ENCODE data around the gene ZCCHC7. TPM values are rescaled to one million over a fixed set of nuclear protein-coding genes. Genes with fewer than 3 reads are reported as not detected.
"Not testable (repeated sequence)": the region's sequence is repeated elsewhere in the genome, so short reads cannot be mapped to it uniquely, and the experiment has no call there.

Gene ZCCHC7
- total RNA-seq, 2 donors from 2014 or later, result 16.1 to 19.1 TPM

DNA sequence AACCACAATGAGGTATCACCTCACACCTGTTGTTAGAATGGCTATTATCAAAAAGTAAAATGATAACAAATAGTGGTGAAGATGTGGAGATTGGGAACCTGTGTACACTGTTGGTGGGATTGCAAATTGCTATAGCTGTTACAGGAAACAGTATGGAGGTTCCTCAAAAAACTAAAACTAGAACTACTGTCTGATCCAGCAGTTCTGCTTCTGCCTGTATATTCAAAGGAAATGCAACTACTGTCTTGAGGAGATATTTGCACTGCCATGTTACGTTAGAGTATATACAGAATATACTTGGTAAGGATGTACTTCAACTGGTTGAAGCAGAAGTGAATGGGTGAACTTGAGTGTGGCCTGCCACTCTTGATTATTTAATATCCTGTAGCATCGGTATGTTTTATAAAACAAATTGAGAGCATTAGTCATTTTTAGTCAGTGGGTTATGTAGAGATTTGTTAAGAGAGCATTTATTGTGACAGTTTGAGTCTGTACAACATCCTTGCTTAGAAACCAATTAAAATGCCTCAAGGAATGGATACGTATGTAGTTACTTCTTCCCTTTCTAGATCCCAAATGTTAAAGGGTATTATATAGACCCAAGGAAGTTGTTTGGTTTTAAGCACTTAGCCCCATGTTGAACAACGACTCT lies 37.5 kb downstream of the ZCCHC7 start:
- intact Hi-C loops (cut with DNase I, micrococcal nuclease), result no loop called here
- DNase-seq, result no peak
- no peak for ATAC-seq

DNA sequence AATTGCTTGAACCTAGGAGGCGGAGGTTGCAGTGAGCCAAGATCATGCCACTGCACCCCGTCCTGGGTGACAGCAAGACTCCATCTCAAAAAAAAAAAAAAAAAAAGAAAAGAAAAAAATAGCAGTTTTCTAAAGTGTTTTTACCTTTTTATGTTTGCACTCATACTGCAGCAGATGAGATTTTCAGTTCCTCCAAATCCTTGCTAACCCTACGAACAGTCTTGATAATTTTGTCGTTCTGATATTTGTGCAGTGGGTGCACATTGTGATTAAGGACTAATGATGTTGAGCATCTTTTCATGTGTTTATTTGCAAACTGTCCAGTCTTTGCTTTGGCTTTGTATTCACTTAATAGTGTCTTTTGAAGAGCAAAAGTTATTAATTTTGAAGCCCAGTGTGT lies 42.9 kb downstream of the ZCCHC7 start:
- ATAC-seq, result no peak
- intact Hi-C loops (cut with DNase I, micrococcal nuclease), result no loop called here
- DNase-seq, result no peak

DNA sequence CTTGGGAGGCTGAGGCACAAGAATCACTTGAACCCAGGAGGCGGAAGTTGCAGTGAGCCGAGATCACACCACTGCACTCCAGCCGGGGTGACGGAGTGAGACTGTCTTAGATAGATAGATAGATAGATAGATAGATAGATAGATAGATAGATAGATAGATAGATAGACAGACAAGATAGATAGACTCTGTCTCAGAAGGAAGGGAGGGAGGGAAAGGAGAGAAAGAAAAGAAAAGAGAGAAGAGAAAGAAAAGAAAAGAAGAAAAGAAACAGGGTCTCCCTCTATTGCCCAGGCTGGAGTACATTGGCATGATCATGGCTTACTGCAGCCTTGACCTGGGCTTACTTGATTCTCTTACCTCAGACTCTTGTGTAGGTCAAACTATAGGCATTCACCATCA lies 44.0 kb downstream of the ZCCHC7 start:
- DNase-seq; intact Hi-C loops (cut with DNase I, micrococcal nuclease); ATAC-seq: not testable (repeated sequence)

GRCh38 chr9:37165644-37166043 lies 45.3 kb downstream of the ZCCHC7 start:
- ATAC-seq (no peak), DNase-seq (no peak)
- intact Hi-C loops (cut with DNase I, micrococcal nuclease), result no loop called here

- intact Hi-C loops (cut with DNase I, micrococcal nuclease), result no loop called here
- DNase-seq (no peak), ATAC-seq (no peak)
These were observed 47.2 kb downstream of the ZCCHC7 start for GRCh38 chr9:37167456-37168047.

DNA sequence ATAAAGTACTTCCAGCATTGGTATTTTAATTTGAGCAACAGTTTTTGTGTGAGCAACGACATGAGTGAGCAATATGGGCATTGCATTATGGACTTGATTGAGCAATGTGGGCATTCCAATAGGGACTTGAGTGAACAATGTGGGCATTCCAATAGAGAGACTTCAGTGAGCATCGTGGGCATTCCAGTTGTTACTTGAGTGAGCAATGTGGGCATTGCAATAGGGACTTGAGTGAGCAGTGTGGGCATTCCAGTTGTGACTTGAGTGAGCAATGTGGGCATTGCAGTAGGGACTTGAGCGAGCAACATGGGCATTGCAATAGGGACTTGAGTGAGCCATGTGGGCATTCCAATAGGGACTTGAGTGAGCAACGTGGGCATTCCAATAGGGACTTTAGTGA lies 52.2 kb downstream of the ZCCHC7 start:
- DNase-seq (no peak), ATAC-seq (no peak)
- intact Hi-C loops (cut with DNase I, micrococcal nuclease), result no loop called here

- intact Hi-C loops (cut with DNase I, micrococcal nuclease), result no loop called here
- ATAC-seq (no peak), DNase-seq (no peak)
These were observed 53.9 kb downstream of the ZCCHC7 start for GRCh38 chr9:37174247-37174646.

GRCh38 chr9:37178742-37179141 lies 58.4 kb downstream of the ZCCHC7 start:
- no peak for ATAC-seq
- DNase-seq, result no peak
- intact Hi-C loops (cut with DNase I, micrococcal nuclease), result no loop called here

GRCh38 chr9:37179576-37179975 lies 59.2 kb downstream of the ZCCHC7 start:
- DNase-seq (no peak), ATAC-seq (no peak)
- intact Hi-C loops (cut with DNase I, micrococcal nuclease), result no loop called here

DNA sequence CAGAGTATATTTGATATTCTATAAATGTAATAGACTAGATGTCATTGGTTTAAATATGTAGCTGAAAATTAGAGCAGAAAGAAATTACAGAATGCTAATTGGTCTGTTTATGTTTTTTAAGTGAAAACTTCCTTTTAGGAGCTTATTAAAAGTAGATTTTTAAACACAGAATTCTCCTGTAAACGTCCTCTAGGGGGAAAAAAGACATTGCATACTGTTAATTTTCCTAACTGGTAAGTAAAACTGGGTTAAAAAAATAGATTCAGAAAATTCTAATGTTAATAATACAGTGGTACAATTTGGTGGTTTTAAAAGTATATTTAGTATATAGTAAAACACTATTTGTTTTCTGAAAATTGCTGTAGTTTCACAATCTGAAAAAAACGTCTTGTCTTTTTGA lies 59.8 kb downstream of the ZCCHC7 start:
- DNase-seq (no peak), ATAC-seq (no peak)
- intact Hi-C loops (cut with DNase I, micrococcal nuclease), result no loop called here

DNA sequence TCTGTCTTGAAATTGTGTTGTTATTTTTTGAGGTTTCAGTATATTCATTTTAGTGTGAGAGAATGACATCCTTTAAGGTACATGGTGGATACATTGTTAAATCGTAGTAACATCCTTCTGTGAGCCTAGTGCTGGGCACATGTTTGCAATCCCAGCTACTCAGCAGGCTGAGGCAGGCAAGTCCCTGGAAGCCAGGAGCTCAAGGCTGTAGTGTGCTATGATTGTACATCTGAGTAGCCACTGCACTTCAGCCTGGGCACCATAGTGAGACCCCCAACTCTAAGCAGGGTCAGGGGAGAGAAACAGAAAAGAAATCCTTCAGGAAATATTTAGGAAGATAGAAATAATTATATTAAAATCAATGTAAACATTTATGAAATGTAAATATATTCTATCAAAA lies 62.3 kb downstream of the ZCCHC7 start:
- intact Hi-C loops (cut with DNase I, micrococcal nuclease), result no loop called here
- DNase-seq, result no peak

DNA sequence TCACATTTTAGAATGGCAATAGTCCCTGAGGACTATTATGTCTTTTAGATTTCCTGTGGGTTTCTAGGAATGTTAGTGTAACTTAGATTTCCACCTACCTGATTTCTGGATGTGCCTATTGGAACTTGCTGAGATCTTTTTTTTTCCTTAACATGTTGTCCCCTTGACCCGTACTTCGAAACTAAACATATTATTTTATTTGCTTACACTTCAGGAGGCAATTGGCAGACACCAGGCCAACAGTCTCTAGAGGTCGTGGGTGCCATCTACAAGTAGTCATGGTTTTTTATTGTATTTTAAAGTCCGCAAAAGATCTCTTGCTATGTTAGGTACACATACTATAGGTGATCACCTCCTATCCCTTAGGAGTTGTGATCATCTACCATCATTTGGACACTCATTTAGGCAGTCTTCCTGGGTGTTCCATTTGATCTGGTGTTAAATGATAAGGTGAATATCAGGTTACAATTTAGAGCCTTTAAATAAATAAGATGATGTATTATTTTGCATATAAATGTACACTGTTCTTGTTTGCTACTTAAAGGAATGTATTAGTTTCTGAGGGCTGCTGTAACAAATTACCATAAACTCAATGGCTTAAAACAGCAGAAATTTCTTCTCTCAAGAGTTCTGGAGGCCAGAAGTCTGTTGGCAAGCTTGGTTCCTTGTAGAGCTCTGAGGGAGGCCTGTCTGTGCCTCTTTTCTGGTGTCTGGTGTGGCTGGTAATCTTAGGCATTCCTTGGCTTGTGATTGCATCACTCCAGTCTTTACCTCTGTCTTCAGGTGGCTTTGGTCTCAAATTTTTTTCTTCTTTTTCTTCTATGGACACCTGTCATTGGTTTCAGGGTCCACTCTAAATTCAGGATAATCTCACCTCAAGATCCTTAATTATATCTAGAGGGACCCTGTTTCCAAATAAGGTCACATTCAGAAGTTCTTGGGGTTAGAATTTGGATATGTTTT lies 64.8 kb downstream of the ZCCHC7 start:
- no peak for DNase-seq
- intact Hi-C loops (cut with DNase I, micrococcal nuclease), result no loop called here
- peak; percentile 34 for ATAC-seq

More for the DNA sequence above, 62.3 kb downstream of the ZCCHC7 start:
- no peak for ATAC-seq

- intact Hi-C loops (cut with DNase I, micrococcal nuclease), result no loop called here
- ATAC-seq (no peak), DNase-seq (peak in 1 of 2 donors; percentile 26)
These were observed 66.9 kb downstream of the ZCCHC7 start for GRCh38 chr9:37187292-37187691.

GRCh38 chr9:37187713-37188439 lies 67.5 kb downstream of the ZCCHC7 start:
- intact Hi-C loops (cut with DNase I, micrococcal nuclease), result no loop called here
- DNase-seq (no peak), ATAC-seq (no peak)

GRCh38 chr9:37190739-37191138 lies 70.4 kb downstream of the ZCCHC7 start:
- ATAC-seq; intact Hi-C loops (cut with DNase I, micrococcal nuclease): not testable (repeated sequence)

DNA sequence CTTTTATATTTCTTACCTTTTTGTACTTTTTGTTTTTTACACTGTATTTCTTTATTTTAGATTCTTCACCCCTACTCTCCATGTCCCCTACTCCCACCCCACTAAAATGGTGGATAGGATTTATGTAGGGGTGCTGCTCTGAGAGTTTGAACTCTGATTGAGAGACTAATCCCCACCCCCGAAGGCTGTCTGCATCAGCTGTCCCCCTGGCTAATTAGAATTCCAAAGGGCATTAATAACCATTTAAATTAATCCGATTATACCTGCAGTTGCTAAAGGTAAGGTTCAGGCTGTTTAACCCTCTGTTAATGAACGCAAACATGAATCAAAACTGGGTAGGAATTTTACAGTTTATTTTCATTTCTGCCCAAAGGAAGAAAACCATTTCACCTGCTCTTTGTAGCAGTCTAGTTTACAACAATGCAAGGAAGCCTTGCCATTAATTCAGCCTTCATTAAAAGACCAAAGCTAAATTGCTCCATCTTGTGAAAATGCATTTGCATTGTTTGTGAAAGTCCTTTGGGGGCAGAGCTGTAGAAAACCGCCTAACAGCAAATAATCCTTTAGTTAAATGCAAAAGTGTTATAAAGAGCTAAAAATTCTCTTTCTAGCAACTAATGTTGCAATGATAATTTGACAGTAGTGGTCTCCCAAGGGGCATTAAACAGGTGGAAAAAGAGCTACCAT lies 71.2 kb downstream of the ZCCHC7 start:
- intact Hi-C loops (cut with DNase I, micrococcal nuclease), result no loop called here
- DNase-seq, result no peak
- ATAC-seq, result no peak

More at GRCh38 chr9:37190739-37191138, 70.4 kb downstream of the ZCCHC7 start:
- not testable (repeated sequence) for DNase-seq

GRCh38 chr9:37192803-37193202 lies 72.4 kb downstream of the ZCCHC7 start:
- intact Hi-C loops (cut with DNase I, micrococcal nuclease), result no loop called here
- ATAC-seq, result no peak

DNA sequence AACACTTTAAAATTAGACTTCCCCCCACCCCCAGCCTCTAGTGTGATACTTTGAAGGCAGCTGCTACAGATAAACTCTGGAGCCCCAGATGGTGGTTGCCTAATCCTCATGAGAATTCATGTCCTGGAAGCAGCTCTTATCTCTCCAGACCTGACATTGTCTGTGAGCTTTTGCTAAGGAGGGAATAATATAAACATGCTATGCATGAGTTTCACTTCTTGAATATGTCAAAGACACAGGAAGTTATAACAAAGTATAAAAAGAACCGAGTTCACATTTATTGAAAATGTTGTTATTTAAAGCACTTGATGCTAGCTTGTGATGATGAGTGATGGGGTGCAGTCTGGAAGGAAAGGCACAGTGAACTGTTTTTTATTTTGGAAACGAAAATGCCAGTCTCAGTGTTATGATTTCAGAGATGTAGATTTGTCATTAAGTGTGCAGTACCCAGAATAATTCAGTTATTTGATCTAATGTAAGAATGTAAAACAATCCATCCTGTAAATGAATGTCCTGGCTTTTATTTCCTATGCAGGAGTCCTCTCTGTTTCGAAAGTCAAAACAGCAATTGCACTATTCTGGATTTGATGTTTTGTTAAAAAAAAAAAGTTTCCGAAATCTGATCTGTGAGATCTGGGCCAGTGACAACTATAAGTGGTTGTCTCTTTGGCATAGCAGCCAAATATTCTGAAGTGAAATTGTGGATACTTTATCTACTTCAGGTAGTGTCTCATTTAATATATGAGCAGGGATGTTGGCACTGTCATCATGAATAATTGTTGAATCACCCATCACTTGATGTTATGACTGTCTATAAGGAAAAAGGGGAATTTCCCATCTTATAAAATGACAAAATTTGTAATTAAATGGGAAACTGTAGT lies 77.0 kb downstream of the ZCCHC7 start:
- intact Hi-C loops (cut with DNase I, micrococcal nuclease), result no loop called here
- DNase-seq, result no peak
- no peak for ATAC-seq

More at GRCh38 chr9:37192803-37193202, 72.4 kb downstream of the ZCCHC7 start:
- no peak for DNase-seq
